ENCODE results near the gene CHMP5.

CHMP5 gene

GRCh38 chr9:33264473-33265177, at the start of gene CHMP5, which contains the start of gene BAG1:
Gene CHMP5, plus strand, starts transcription at chr9:33265049. Its CDS starts 30 bp downstream, at chr9:33265079.
Gene BAG1, minus strand, starts transcription at chr9:33264708.
- DNase-seq = peak; percentile 97

GRCh38 chr9:33220681-33221567, 43.9 kb upstream of the CHMP5 start:
- DNase-seq = no peak

DNA sequence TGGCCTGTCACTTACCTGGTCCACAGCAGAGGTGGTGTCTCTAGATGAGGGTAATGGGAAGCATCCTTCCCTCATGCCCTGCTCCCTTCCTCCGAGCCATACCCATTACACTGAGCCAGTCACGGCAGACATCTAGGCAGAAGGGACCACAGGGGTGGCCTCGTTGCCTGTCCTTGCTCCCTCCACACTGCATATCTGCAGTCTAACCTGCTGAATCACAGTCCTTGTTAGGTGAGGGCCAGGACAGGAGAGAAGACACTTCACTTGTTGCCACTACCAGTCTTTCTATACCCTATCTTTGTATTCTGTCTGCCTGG, 43.3 kb upstream of the CHMP5 start:
- no peak for DNase-seq

GRCh38 chr9:33222031-33222430, 42.8 kb upstream of the CHMP5 start:
- DNase-seq = no peak

DNA sequence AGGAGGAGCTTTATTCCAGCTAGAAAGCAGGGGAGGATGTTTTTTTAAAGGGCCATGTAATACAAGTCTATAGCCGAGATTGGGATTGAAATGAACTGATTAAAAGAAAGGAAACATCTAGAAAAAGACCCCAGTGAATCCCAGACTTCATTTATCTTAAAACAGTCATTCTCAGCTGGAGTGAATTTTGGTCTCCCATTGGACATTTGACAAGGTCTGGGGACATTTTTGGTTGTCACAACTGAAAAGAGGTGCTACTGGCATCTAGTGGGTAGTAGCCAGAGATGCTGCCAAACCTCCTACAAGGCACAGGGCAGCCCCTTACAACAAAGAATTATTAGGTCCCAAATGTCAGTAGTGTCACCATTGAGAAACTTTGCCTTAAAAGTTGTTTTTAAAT, 41.2 kb upstream of the CHMP5 start:
- DNase-seq = no peak

DNA sequence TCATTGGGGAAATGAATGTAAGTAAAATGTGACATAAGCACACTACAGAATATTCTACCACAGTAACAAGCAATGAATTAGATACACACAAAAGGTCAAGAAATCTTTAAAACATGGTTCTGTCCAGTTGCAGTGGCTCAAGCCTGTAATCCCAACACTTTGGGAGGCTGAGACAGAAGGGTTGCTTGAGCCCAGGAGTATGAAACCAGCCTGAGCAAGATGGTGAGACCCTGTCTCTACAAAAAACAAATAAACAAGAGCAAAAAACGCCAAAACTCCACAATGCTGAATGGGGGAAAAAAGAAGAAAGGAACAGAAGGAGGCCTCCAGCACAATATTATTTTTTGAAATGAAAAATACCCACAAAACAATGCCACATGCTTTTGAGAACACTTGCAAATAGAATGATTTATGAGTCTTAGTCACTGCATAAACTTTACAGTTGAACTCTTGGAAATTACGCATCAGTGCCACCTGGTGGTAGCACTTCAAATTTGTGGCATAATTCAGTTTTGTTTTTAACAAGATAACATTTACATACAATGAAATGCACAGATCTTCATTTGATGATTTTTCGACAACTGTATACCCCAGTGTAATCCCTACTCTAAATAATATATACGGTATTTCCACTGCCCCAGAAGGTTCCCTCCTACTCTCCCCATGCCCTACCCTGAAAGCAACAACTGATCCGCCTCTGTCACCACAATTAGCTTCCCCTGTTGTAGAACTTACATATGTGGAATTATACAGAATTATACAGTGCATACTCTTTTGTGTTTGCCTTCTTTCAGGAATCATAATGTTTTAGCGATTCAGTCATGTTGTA, 39.3 kb upstream of the CHMP5 start:
- peak; percentile 46 for DNase-seq

- no peak for DNase-seq
Measured at GRCh38 chr9:33227008-33227398, 37.8 kb upstream of the CHMP5 start.

DNA sequence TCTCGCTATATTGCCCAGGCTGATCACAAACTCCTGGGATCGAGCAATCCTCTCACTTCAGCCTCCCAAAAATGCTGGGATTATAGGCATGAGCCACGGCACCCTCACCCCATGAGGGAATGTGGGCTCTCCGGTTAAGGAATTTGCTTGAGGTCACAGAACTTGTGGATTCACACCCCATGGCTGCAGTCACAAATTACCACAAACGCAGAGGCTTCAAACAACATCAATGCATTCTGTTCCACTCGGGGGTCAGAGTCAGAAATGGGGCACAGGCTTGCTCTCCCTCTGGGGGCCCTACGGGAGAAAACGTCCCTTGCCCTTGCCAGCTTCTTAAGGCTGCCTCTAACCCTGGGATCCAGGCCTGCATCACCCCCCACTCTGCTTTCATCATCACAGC, 37.1 kb upstream of the CHMP5 start:
- DNase-seq = no peak

GRCh38 chr9:33228606-33229005, 36.2 kb upstream of the CHMP5 start:
- DNase-seq = no peak

GRCh38 chr9:33229359-33230114, 35.3 kb upstream of the CHMP5 start:
- DNase-seq = peak; percentile 90

GRCh38 chr9:33230756-33231622, 33.9 kb upstream of the CHMP5 start:
- DNase-seq = no peak

GRCh38 chr9:33231623-33231942, 33.3 kb upstream of the CHMP5 start:
- no peak for DNase-seq

DNA sequence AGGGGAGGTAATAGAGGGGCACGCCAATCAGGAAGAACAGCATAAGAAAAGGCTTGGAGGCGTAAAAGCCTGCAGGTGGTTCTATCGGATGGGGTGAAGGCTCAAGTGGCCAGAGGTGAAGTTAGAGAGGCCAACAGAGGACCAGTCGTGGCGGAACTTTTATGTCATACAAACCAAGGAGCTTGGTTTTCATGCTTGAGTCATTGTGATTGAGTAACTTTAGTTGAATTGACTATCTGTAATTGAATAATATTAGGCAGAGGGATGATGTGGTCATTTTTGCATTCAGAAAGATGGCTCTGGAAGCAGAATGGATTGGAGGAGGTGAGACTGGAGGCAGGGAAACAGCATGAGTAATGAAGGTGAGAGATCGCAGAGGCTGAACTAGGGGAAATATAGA, 32.0 kb upstream of the CHMP5 start:
- DNase-seq = no peak

DNA sequence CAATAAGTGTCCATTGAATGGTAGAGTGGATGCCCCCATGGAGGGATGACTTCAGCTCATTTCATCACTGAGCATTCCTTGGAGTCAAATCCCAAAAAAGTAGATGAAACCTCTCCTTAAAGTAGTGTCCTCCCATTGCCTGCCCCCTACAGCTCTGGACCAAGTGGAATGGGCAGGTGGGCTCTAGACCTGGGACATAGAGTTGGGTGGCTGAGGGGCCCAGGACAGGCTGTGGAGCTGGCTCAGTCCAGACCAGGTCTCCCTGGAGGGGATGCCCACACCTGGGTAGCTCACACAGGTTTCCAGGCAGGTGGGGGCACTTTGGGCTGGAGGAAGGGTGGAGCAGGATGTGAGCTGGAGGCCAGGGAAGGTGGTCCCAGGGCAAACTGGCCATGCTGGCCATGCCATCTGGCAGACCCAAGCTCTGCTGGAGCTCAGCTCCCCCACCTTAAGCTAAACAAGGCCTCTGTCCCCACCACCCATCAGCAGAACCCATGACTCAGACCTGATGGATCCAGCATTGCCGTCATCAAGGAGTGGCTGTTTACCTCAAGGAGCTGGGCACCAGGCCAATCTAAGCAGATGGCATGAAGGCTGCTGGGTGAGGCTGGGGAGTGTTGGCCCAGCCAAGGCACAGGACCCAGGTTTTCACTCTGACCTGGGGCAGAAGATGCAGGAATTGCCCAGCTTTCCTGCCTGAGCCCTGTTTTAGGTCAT, 31.1 kb upstream of the CHMP5 start:
- DNase-seq = peak; percentile 34

- no peak for DNase-seq
Measured at GRCh38 chr9:33234511-33235467, 30.1 kb upstream of the CHMP5 start.

GRCh38 chr9:33236571-33236970, 28.3 kb upstream of the CHMP5 start:
- no peak for DNase-seq

DNA sequence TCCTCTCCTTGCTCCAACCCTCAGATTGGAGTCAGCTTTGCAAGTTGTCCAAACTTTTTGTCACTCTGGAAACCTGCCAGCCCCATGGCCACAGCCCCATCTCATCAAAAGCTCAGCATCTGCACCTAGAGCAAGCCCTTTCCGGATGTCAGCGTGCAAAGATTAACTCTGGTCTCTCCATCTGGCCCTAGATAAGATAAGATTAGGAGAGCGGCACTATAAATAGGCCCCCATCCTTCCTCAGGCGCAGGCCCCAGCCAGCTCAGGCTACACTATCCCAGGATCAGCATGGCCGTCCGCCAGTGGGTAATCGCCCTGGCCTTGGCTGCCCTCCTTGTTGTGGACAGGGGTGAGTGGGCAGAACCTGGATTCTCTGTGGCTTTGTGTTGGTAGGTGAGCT, 24.9 kb upstream of the CHMP5 start, which contains the start of gene SPINK4:
TSS of gene SPINK4 (plus strand) at position 247 of the 400 bp plus-strand sequence. CDS start at position 289, 42 bp downstream.
- no peak for DNase-seq

- DNase-seq = no peak
Measured at GRCh38 chr9:33241298-33241697, 23.6 kb upstream of the CHMP5 start.

DNA sequence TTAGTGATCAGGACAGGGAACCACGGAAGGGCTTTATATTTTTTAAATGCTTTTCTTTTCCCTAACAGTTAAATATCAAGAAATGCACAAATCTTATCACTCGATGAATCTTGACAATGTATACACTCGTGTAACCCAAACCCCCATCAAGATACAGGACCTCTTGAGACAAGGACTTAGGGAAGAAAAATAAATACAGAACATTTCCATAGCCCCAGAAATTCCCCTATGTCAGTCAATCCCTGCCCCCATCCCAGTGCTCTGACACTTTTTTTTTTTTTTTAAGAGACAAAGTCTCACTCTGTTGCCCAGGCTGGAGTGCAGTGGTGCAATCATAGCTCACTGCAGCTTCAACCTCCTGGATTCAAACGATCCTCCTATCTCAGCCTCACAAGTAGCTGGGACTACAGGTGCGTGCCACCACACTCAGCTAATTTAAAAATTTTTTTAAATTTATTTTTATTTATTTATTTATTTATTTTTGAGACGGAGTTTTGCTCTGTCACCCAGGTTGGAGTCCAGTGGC, 22.2 kb upstream of the CHMP5 start:
- DNase-seq = no peak

Measured in NCI-H774 (cell line).